DOHH2 (cell line): ENCODE data around the gene ZNF219.

Source experiments
- CTCF ChIP-seq: fragments of 200-600 bp; sonication (generic); IDR thresholded peaks from one replicate; pipeline ENCODE4 v1.5.1; 2014; ENCODE audit warnings: antibody characterized with exemption, mild to moderate bottlenecking, low read depth, low read length; ENCODE audit not compliant: poor library complexity, severe bottlenecking
- EZH2phosphoT487 ChIP-seq: fragments of 200-600 bp; sonication (generic); IDR thresholded peaks from 2 replicates; pipeline ENCODE4 v1.6.1; 2017; ENCODE audit warnings: borderline replicate concordance, mild to moderate bottlenecking, antibody characterized with exemption, low read length, moderate library complexity, mixed read lengths

- TF ChIP-seq CTCF (no peak), EZH2phosphoT487 (no peak)
These were observed 44.2 kb downstream of the ZNF219 start for GRCh38 chr14:21054123-21054767.
